ENCODE results near the gene ITGA8. TPM values are rescaled to one million over a fixed set of nuclear protein-coding genes. Genes with fewer than 3 reads are reported as not detected.
"Not testable (repeated sequence)": the region's sequence is repeated elsewhere in the genome, so short reads cannot be mapped to it uniquely, and the experiment has no call there.

Gene ITGA8
- total and polyA plus RNA-seq, 12 donors, result 4.7 to 46.0 (median 22.2) TPM

DNA sequence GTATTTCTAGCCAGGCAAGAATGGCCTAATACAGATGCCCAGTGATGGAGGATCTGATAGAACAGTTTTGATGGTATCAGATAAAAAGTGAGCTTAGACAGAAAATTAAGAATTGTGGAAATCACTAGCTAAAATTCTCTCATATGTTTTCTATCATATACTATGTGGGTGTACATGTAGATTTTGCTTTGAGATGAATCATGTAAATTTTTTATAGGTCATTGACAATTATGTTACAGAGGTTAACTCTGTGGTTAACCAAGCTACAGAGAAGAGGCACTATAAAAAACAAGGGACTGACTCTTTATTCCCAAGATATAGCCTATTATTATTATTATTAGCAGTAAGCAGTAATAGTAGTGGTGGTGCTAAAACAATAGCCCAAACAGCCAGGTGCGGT, 156.5 kb downstream of the ITGA8 start:
- Histone ChIP-seq H3K36me3 (replicated peaks in 1 of 2) (no peaks in the 10 kb centered on the region), H3K9me3 (replicated peaks in 1 of 3) (no peaks in the 10 kb centered on the region), H3K4me1 (replicated peaks in 1 of 2) (no peaks in the 10 kb centered on the region), H3K27me3 (no peaks in the 10 kb centered on the region), H3K4me3 (no peak overlapping the region), H3K27ac (no peak overlapping the region)
- no peak for DNase-seq
- WGBS, 4 donors, result 91 to 100% (median 98%) methylated on average over 1 of the region's 1 CpG
- TF ChIP-seq POLR2A (IDR thresholded peaks at IDR 0.05), result no peak
- TF ChIP-seq, protein P1, sequence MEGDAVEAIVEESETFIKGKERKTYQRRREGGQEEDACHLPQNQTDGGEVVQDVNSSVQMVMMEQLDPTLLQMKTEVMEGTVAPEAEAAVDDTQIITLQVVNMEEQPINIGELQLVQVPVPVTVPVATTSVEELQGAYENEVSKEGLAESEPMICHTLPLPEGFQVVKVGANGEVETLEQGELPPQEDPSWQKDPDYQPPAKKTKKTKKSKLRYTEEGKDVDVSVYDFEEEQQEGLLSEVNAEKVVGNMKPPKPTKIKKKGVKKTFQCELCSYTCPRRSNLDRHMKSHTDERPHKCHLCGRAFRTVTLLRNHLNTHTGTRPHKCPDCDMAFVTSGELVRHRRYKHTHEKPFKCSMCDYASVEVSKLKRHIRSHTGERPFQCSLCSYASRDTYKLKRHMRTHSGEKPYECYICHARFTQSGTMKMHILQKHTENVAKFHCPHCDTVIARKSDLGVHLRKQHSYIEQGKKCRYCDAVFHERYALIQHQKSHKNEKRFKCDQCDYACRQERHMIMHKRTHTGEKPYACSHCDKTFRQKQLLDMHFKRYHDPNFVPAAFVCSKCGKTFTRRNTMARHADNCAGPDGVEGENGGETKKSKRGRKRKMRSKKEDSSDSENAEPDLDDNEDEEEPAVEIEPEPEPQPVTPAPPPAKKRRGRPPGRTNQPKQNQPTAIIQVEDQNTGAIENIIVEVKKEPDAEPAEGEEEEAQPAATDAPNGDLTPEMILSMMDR (IDR thresholded peaks at IDR 0.05), result no peak
- intact Hi-C loops (cut with DNase I), result no loop called here

DNA sequence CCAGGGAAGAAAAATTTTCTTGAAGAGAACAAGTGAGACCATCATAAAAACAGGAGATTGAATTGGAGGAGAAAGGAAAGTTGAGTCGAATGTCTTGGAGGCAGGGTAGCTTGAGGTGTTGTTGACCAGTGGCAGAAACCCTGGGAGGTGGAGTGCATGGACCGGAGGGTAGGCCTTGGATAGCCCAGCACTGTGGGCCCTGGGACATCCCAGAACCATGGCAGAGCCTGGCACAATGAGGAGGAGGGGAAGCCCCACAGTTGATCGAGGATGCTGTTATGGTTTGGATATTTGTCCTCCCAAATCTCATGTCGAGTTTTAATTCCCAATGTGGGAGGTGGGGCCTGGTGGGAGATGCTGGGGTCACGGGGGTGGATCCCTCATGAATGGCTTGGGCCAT, 157.1 kb downstream of the ITGA8 start:
- TF ChIP-seq POLR2A (IDR thresholded peaks at IDR 0.05), result no peak
- TF ChIP-seq, protein P1 (IDR thresholded peaks at IDR 0.05), result no peak
- Histone ChIP-seq H3K36me3 (replicated peaks in 1 of 2) (no peaks in the 10 kb centered on the region), H3K27me3 (no peaks in the 10 kb centered on the region)

GRCh38 chr10:15562116-15562515, 157.6 kb downstream of the ITGA8 start:
- Histone ChIP-seq H3K4me1 (replicated peaks in 1 of 2) (no peaks in the 10 kb centered on the region), H3K4me3 (no peak overlapping the region), H3K27me3 (no peaks in the 10 kb centered on the region), H3K27ac (no peak overlapping the region), H3K36me3 (replicated peaks in 1 of 2) (no peaks in the 10 kb centered on the region), H3K9me3 (replicated peaks in 1 of 3) (no peaks in the 10 kb centered on the region)
- WGBS, 4 donors, result 84 to 94% (median 92%) methylated on average over 10 of the region's 10 CpGs
- TF ChIP-seq, protein P1 (IDR thresholded peaks at IDR 0.05), result no peak
- no peak for TF ChIP-seq POLR2A (IDR thresholded peaks at IDR 0.05)
- intact Hi-C loops (cut with DNase I), result no loop called here
- DNase-seq, result no peak

More for the DNA sequence above, 157.1 kb downstream of the ITGA8 start:
- Histone ChIP-seq H3K4me3 (no peak overlapping the region), H3K9me3 (replicated peaks in 1 of 3) (no peaks in the 10 kb centered on the region), H3K27ac (no peak overlapping the region), H3K4me1 (replicated peaks in 1 of 2) (no peaks in the 10 kb centered on the region)
- intact Hi-C loops (cut with DNase I), result no loop called here
- WGBS, 4 donors, result 80 to 95% (median 89%) methylated on average over 5 of the region's 5 CpGs
- DNase-seq, result no peak

DNA sequence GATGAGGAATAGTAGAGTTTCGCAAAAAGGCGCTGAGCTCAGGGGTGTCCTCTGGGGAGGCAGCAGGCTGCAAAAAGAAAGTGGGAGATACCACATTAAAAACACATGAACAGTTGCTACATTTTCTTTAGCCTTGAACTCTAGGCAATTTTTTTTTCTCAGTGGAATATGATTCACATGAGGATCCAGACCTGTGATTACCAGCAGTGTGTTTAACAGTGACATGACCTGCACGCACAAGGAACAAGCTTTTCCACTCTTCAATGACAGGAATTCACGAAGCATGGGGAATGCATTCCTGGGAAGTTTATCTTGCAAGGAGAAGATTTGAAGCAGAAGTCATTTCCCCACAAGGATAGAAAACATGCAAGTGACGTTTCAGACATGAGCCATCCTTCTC, 161.6 kb downstream of the ITGA8 start:
- Histone ChIP-seq H3K4me1 (replicated peaks in 1 of 2) (no peaks in the 10 kb centered on the region), H3K36me3 (replicated peaks in 1 of 2) (no peaks in the 10 kb centered on the region), H3K27me3 (no peaks in the 10 kb centered on the region), H3K4me3 (no peak overlapping the region), H3K27ac (peak overlapping the region in 1 of 5 donors; percentile 61), H3K9me3 (replicated peaks in 1 of 3) (no peaks in the 10 kb centered on the region)
- TF ChIP-seq, protein P1 (IDR thresholded peaks at IDR 0.05), result no peak
- no peak for TF ChIP-seq POLR2A (IDR thresholded peaks at IDR 0.05)
- no peak for DNase-seq
- 54 to 79% (median 65%) methylated on average over 5 of the region's 5 CpGs for WGBS, 4 donors
- intact Hi-C loops (cut with DNase I), result no loop called here

DNA sequence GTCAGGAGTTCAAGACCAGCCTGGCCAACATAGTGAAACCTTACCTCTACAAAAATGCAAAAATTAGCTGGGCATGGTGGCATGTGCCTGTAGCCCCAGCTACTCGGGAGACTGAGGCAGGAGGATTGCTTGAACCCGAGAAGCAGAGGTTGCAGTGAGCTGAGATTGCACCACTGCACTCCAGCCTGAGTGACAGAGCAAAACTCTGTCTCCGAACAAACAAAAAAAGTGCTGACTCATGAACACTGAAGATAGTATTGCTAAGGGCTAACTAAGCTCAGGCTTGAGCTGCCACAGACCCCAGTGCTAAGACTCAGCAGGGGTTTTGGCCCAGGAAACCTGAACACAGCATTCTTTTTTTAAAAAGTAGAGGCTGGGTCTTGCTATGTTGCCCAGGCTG, 162.6 kb downstream of the ITGA8 start:
- H3K27ac ChIP-seq; DNase-seq; intact Hi-C loops (cut with DNase I); H3K27me3 ChIP-seq; H3K9me3 ChIP-seq (replicated peaks in 1 of 3); H3K4me1 ChIP-seq (replicated peaks in 1 of 2); H3K36me3 ChIP-seq (replicated peaks in 1 of 2); H3K4me3 ChIP-seq: not testable (repeated sequence)
- 56 to 76% (median 67%) methylated on average over 3 of the region's 3 CpGs for WGBS, 4 donors
